Esophagus mucosa (tissue), 1 donor: ENCODE results near the gene TMUB1. TPM values are rescaled to one million over a fixed set of nuclear protein-coding genes. Genes with fewer than 3 reads are reported as not detected.

Source experiments
- ATAC-seq: fragments of 200-7000 bp; cut with Tn5 transposase; one replicate; pipeline ENCODE4 v1.9.1; 2020
- total RNA-seq: library from RNA; stranded (reverse); gene quantifications from one replicate; pipeline ENCODE4 v1.2.4, GENCODE V29; 2023
- donor health status: DM: yes; HTN: yes; CAD: no.

TMUB1 gene
- total RNA-seq, 1 donor from 2014 or later = 23.2 TPM

- ATAC-seq = no peak
Measured at GRCh38 chr7:151120896-151121295, 37.6 kb upstream of the TMUB1 start.

GRCh38 chr7:151119902-151120301 is 36.6 kb upstream of the TMUB1 start:
- no peak for ATAC-seq

GRCh38 chr7:151119055-151119415 is 35.7 kb upstream of the TMUB1 start:
- no peak for ATAC-seq

GRCh38 chr7:151118108-151119054 is 35.1 kb upstream of the TMUB1 start:
- no peak for ATAC-seq

GRCh38 chr7:151117565-151117964 is 34.3 kb upstream of the TMUB1 start:
- ATAC-seq = no peak

GRCh38 chr7:151116603-151117440 is 33.5 kb upstream of the TMUB1 start:
- peak; percentile 35 for ATAC-seq

GRCh38 chr7:151115836-151116418 is 32.6 kb upstream of the TMUB1 start:
- ATAC-seq = peak; percentile 94

GRCh38 chr7:151115121-151115835 is 32.0 kb upstream of the TMUB1 start:
- no peak for ATAC-seq

GRCh38 chr7:151114151-151115090 is 31.1 kb upstream of the TMUB1 start:
- peak; percentile 61 for ATAC-seq

GRCh38 chr7:151113344-151114150 is 30.3 kb upstream of the TMUB1 start:
- ATAC-seq = no peak

GRCh38 chr7:151110941-151111645 is 27.8 kb upstream of the TMUB1 start:
- peak; percentile 36 for ATAC-seq

- ATAC-seq = no peak
Measured at GRCh38 chr7:151110236-151110940, 27.1 kb upstream of the TMUB1 start.

GRCh38 chr7:151109094-151110048 is 26.1 kb upstream of the TMUB1 start:
- ATAC-seq = no peak

GRCh38 chr7:151107882-151108281 is 24.6 kb upstream of the TMUB1 start:
- no peak for ATAC-seq

GRCh38 chr7:151104411-151105235 is 21.3 kb upstream of the TMUB1 start:
- peak; percentile 55 for ATAC-seq

GRCh38 chr7:151103973-151104372 is 20.7 kb upstream of the TMUB1 start:
- ATAC-seq = no peak

GRCh38 chr7:151102991-151103390 is 19.7 kb upstream of the TMUB1 start:
- no peak for ATAC-seq
